ENCODE results near the gene ZNF653. TPM values are rescaled to one million over a fixed set of nuclear protein-coding genes. Genes with fewer than 3 reads are reported as not detected.
"Not testable (repeated sequence)": the region's sequence is repeated elsewhere in the genome, so short reads cannot be mapped to it uniquely, and the experiment has no call there.

ZNF653 gene
- total RNA-seq, 1 donor from 2014 or later = 10.9 TPM

- peak; percentile 63 for DNase-seq (ENCODE audit: low spot score)
Observed at GRCh38 chr19:11481534-11482383, 23.9 kb downstream of the ZNF653 start.

GRCh38 chr19:11480715-11481533, 24.7 kb downstream of the ZNF653 start, which contains the start of gene ELAVL3:
Gene ELAVL3 (minus strand): TSS chr19:11481046. CDS start chr19:11480608, 438 bp downstream.
- no peak for DNase-seq (ENCODE audit: low spot score)

GRCh38 chr19:11479898-11480714, 25.5 kb downstream of the ZNF653 start:
- DNase-seq (ENCODE audit: low spot score) = no peak

- no peak for DNase-seq (ENCODE audit: low spot score)
Observed at GRCh38 chr19:11479090-11479897, 26.3 kb downstream of the ZNF653 start.

GRCh38 chr19:11478167-11479089, 27.2 kb downstream of the ZNF653 start:
- no peak for DNase-seq (ENCODE audit: low spot score)

- no peak for DNase-seq (ENCODE audit: low spot score)
Observed at GRCh38 chr19:11475861-11476260, 29.8 kb downstream of the ZNF653 start.

GRCh38 chr19:11475343-11475742, 30.3 kb downstream of the ZNF653 start:
- DNase-seq (ENCODE audit: low spot score) = not testable (repeated sequence)

GRCh38 chr19:11473725-11474124, 31.9 kb downstream of the ZNF653 start:
- no peak for DNase-seq (ENCODE audit: low spot score)

GRCh38 chr19:11468266-11468845, 37.3 kb downstream of the ZNF653 start:
- DNase-seq (ENCODE audit: low spot score) = not testable (repeated sequence)

GRCh38 chr19:11465600-11465999, 40.0 kb downstream of the ZNF653 start:
- no peak for DNase-seq (ENCODE audit: low spot score)

GRCh38 chr19:11464333-11465265, 41.0 kb downstream of the ZNF653 start:
- no peak for DNase-seq (ENCODE audit: low spot score)

GRCh38 chr19:11463391-11463790, 42.2 kb downstream of the ZNF653 start:
- no peak for DNase-seq (ENCODE audit: low spot score)

- DNase-seq (ENCODE audit: low spot score) = no peak
Observed at GRCh38 chr19:11461453-11461852, 44.2 kb downstream of the ZNF653 start.

GRCh38 chr19:11460207-11460606, 45.4 kb downstream of the ZNF653 start:
- no peak for DNase-seq (ENCODE audit: low spot score)

GRCh38 chr19:11458912-11459311, 46.7 kb downstream of the ZNF653 start:
- DNase-seq (ENCODE audit: low spot score) = not testable (repeated sequence)

- DNase-seq (ENCODE audit: low spot score) = no peak
Observed at GRCh38 chr19:11458236-11458900, 47.3 kb downstream of the ZNF653 start.

- no peak for DNase-seq (ENCODE audit: low spot score)
Observed at GRCh38 chr19:11457831-11458230, 47.8 kb downstream of the ZNF653 start.

GRCh38 chr19:11457115-11457514, 48.5 kb downstream of the ZNF653 start:
- DNase-seq (ENCODE audit: low spot score) = no peak
